Activated naive CD4-positive, alpha-beta T cell treated with anti-CD3 and anti-CD28 coated beads, Interleukin-2, amount 50 U/mL, for 72 hours (primary cell): ENCODE data around the gene GABRR3. TPM values are rescaled to one million over a fixed set of nuclear protein-coding genes. Genes with fewer than 3 reads are reported as not detected.

Experiments used
- ATAC-seq, 2 donors: fragments of 150-1000 bp; cut with Tn5 transposase; 2 replicates each; pipeline ENCODE4 v1.10.0; 2021; ENCODE audit warnings: mild to moderate bottlenecking in 2 of 2, moderate library complexity in 2 of 2
- DNase-seq, 2 donors: peaks; one replicate each; pipeline ENCODE4 v3.0.0; 2021 to 2022; ENCODE audit warnings: low spot score in 2 of 2
- H3K27ac Mint-ChIP-seq, 2 donors: one replicate each; pipeline ENCODE4 v1.8.0; 2022; ENCODE audit warnings: mild to moderate bottlenecking in 2 of 2, mixed read lengths in 2 of 2
- H3K36me3 Mint-ChIP-seq, 2 donors: one replicate each; pipeline ENCODE4 v1.8.0; 2022; ENCODE audit warnings: mixed read lengths in 2 of 2
- H3K9me3 Mint-ChIP-seq, 2 donors: one replicate each; pipeline ENCODE4 v1.8.0; 2022; ENCODE audit warnings: mixed read lengths in 2 of 2
- total RNA-seq, 2 donors: library from RNA; stranded (reverse); gene quantifications; one replicate each; pipeline ENCODE4 v1.2.3, GENCODE V29; 2022

The GABRR3 gene
- total RNA-seq, 2 donors from 2014 or later: not detected

DNA sequence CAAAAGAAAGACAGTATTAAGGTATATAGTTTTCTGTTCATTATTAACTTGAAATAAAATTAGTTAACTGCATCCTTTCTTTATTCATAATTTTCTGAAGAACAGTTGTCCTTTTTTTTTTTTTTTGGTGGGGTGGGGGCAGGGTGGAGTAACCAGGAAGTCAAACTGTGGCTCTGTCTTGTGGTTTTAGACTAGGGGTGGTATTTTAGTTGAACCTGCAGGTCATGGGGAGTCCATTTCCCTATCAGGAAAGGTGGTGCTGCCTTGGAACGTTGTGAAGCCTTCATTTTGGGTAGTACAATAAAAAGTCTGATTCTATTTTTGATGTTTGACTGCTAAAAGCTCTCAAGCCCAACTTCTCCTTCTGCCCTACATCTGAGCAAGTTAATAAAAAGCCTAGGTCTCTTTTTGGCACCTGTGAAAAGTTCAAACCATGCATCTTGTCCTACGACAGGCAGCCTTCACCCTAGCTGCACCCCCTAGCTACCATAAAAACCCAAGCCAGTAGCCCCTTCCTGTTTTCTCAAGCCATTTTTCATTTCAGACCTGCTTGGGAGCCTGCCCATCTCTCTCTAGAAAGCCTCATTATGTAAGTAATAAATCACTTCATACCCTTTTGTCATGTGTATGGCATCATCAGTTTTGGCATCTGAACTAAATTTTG, 31.7 kb downstream of the GABRR3 start:
- no peak for ATAC-seq
- no peak for DNase-seq
- Mint-ChIP-seq H3K9me3 (peaks cover 0 to 4% of the 10 kb centered on the region in 2 donors), H3K36me3 (no peaks in the 10 kb centered on the region), H3K27ac (no peak overlapping the region)

DNA sequence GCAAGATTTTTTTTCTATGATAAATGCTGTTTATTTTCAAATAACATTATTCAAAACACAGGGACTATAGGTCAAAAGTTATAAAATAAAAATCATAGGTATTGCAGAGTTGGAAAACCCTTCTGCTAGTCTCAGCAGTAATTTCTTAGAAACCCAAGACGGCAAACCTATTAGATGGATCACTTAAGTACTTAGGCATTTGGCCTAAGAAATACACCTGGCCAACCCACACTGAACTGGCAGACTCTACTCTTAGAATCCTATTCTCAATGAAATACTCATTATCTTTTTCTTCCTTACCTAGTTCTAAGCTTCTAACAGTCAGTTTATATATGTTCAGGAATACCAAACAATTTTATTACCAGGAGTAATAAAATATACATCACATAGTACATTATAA, 32.4 kb downstream of the GABRR3 start:
- Mint-ChIP-seq H3K9me3 (peaks cover 0 to 4% of the 10 kb centered on the region in 2 donors), H3K27ac (no peak overlapping the region), H3K36me3 (no peaks in the 10 kb centered on the region)
- ATAC-seq: no peak
- DNase-seq: no peak

DNA sequence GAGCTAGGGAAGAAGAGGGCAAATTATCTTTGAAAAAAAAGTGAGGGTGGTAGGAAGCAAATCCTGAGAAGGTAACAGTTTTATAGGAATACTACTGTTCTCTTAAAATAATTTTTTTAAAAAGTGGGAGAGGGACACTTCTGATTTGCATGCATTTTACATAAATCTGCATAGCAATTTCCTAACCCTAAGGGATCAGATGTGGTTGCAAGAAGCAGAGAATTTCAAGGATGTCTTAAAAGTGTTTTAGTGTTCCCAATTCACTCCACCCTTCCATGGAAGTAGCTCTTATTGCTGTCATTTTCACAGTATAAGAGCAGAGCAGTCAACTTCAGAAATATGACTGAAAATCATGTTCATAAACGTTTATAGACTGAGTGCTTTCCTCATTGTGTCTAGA, 35.1 kb downstream of the GABRR3 start:
- ATAC-seq (no peak), DNase-seq (no peak)
- Mint-ChIP-seq H3K27ac (no peak overlapping the region), H3K9me3 (no peaks in the 10 kb centered on the region), H3K36me3 (no peaks in the 10 kb centered on the region)

DNA sequence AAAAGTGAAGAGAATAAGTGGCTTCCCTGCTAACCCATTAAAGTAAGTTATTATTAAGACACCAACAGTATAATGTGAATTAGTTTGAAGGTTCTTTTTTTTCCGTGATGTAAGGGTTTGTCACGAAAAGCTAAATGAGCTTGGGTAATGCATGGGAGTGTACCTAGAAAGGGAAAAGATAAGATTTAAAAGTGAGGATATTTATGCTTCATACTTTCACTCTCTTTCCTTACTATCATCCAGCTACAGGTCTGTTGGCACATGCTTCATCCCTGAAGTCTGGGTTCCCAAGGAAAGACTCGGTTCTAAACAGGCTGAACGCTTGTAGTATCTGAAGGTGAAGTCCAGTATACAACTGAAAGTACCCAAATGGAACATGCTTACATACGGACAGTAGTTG, 36.0 kb downstream of the GABRR3 start:
- no peak for ATAC-seq

DNA sequence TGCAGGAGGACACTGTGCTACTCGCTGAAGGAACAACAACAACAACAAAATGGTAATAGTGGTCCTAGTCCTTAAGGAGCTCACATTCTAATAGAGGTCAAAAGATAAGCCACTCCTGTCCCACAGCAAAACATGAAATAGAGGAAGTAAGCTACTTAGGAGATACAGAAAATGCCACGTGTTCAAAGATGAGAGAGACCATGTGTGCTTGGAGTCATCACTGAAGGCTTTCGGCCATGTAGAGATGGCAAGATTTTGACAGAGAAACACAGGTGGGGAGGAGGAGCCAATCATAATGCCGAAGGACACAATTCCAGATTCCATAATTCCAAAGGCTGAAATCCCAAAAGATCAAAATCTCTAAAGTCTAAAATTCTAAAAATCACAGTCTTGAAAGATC, 38.1 kb downstream of the GABRR3 start:
- DNase-seq (no peak), ATAC-seq (no peak)
- Mint-ChIP-seq H3K9me3 (no peaks in the 10 kb centered on the region), H3K36me3 (no peaks in the 10 kb centered on the region), H3K27ac (no peak overlapping the region)

More for the DNA sequence above, 36.0 kb downstream of the GABRR3 start:
- DNase-seq: no peak
- no peaks in the 10 kb centered on the region for H3K9me3 Mint-ChIP-seq
- no peaks in the 10 kb centered on the region for H3K36me3 Mint-ChIP-seq
- H3K27ac Mint-ChIP-seq: no peak overlapping the region

DNA sequence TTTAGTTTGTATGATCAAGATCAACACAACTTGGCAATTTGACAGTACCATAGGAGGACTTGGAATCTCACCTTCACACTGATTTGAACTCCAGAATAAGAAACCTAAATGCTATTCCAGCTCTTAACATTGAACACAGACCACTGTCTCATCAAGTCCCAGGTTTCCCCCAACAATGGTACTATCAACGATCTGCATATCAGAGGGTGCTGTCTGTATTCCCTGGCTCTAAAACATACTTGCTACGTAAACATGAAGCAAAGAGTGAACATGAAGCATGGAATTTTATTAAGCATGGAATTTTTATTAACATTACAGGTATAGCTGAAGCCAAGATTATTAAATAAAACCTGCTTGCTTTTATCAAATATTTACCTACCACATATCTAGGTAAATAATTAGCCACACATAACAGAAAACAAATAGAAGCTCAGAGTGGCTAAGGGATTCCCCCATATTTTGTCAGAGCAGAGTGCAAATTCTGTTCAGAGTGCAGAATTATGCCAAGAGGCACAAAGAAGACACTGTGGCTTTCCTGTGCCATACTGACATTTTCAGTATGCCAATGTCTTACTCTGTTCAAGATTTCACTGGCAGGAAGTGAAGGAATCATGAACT, 40.7 kb downstream of the GABRR3 start:
- Mint-ChIP-seq H3K27ac (no peak overlapping the region), H3K9me3 (no peaks in the 10 kb centered on the region), H3K36me3 (no peaks in the 10 kb centered on the region)
- ATAC-seq (no peak), DNase-seq (no peak)

DNA sequence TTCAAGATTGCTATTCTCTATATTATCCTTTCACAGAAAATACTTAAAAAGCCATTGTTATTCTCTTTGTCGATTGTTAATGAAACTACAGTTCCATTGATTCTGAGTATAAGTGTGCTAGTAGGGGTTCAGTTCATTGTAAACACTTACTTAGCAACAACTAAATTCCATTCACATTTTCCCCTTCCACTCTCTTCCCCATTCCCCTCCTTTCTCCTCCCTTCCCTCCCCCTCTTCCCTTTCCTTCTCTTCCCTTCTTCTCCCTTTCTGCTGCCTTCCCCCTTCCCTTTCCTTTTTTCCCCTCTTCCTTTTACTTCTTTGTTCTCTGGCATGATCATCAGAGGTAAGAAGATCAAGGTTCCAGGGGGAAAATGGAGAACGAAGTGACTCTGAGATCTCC, 41.6 kb downstream of the GABRR3 start:
- ATAC-seq: no peak
- no peak overlapping the region for H3K27ac Mint-ChIP-seq
- H3K36me3 Mint-ChIP-seq: no peaks in the 10 kb centered on the region
- DNase-seq: no peak
- peaks cover under 1 to 2% of the 10 kb centered on the region in 2 donors for H3K9me3 Mint-ChIP-seq

DNA sequence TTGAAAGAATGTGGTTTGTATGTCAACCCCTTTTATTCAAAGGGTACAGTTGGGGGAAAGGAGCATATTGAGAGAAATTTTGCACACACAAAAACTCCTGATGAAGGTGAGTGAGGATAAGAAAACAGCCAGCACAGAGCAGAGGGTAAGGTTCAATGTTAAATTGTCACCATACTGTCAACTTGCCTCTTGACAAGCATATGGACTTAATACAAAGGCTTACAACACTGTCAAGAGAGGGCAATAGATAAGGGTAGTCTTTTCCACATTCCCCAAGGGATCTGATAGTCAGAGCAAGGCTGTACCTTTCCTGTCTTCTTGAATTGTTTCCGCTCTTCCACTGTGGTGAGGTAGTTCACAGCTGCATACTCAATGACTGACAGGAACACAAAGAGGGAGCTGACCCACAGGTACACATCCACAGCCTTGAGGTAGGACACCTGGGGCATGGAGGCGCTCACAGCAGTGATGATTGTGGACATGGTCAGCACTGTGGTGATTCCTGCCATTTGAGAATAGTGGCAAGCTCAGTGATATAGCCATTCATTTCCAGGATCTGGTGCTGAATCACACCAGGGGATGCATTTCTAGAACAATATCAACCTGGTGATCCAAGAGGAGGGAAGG, 42.5 kb downstream of the GABRR3 start:
- DNase-seq: no peak
- Mint-ChIP-seq H3K27ac (no peak overlapping the region), H3K9me3 (peaks cover 5 to 6% of the 10 kb centered on the region in 2 donors), H3K36me3 (no peaks in the 10 kb centered on the region)
- ATAC-seq: no peak

DNA sequence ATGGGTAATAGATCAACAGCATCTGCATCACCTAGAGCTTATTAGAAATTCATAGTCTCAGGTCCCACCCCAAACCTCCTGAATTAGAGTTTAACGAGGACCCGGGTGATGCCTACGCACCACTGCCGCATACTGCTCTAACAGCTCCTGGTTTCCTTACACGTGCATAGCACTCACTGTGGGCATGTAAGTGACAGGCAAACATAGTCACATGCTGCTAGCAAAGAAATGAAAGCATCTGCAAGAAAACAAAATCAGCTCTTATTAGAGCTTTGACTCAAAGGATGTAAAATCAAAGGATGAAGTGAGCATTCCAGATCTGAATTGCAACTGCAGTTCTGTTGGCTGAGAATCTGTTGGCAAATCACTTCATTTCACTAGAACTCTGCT, 43.8 kb downstream of the GABRR3 start:
- ATAC-seq (peak; percentile 60 to 82), DNase-seq (no peak)
- H3K36me3 Mint-ChIP-seq: no peaks in the 10 kb centered on the region
- no peak overlapping the region for H3K27ac Mint-ChIP-seq
- peaks cover 5 to 6% of the 10 kb centered on the region in 2 donors for H3K9me3 Mint-ChIP-seq

DNA sequence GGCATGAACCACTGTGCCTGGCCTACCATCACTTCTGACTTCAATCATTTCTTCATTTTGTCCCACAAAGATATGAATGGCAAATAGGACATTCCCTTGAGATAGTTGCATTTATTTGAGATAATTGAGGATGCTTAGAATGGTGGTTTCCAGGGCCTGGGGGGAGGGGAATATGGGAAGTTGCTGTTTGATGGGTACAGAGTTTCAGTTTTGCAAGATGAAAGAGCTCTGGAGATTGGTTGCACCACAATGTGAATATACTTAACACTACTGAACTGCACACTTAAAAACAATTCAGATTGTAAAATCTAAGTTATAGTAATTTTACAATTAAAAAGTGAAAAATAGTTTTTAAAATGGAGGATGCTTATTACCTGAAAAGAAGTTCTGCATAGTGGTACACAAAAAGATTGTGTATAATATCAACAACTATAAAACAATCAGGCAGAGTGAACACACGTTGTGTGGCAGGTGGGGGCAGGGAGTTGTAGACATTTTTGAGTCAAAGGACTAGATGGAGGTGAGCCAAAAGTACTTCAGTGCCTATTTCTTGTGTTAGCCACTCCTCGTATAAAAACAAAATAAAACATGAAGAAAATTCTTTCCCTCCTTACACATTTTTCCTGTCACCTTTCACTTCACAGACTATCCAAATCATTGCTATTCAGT, 44.4 kb downstream of the GABRR3 start:
- Mint-ChIP-seq H3K9me3 (peaks cover 5 to 6% of the 10 kb centered on the region in 2 donors), H3K27ac (peak overlapping the region in 1 of 2 donors; percentile 55), H3K36me3 (no peaks in the 10 kb centered on the region)
- ATAC-seq (peak in 1 of 2 donors; percentile 59), DNase-seq (no peak)

DNA sequence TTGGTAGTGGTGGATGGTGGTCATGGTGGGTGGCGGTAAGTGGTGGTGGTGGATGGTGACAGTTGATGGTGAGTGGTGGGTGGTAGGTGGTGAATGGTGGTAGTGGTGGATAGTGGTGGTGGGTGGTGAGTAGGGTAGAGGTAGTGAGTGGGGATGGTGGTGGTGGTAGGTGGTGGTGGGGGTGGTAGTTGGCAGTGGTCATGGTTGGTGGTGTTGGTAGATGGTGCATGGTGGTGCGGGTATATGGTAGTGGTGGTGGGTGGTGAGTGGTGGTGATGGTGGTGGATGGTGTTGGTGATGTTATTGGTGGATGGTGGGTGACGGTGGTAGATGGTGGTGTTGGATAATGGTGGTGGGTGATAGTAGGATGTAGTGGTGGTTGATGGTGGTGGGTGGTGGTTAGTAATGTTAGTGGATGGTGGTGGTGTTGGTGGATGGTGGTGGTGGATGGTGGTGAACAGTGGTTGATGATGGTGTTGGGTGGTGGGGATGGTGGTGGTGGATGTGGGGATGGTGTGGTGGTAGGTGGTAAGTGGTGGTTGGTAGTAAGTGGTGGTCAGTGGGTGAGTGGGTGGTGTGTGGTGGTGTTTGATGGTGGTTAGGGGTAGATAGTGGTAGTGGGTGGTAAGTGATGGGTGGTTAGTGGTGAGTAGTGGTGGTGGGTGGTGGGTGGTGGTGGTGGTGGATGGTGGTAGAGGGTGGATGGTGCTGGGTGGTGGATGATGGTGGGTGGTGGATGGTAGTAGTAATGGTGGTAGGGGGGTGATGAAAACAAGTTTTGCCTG, 46.1 kb downstream of the GABRR3 start:
- Mint-ChIP-seq H3K27ac (no peak overlapping the region), H3K36me3 (no peaks in the 10 kb centered on the region), H3K9me3 (peaks cover 5 to 6% of the 10 kb centered on the region in 2 donors)
- no peak for DNase-seq
- peak in 1 of 2 donors; percentile 22 for ATAC-seq

DNA sequence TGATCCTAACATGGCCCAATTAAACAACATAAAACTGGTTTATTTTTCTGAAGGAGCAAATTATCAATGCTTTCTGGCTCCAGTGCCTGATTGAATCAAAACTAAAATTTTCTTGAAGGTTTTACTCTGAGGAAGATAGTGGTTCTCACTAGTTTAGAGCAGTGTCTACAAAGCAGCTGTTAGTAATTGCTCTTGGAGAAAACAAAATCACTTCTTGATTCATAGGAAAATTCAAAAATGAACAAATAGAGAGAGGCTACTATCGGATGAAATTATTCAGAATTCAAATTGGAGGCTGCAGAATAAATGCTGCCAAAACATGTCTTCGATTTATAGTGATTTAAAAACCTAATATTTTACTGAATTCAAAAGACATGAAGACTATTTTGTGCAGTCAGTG, 47.8 kb downstream of the GABRR3 start:
- H3K27ac Mint-ChIP-seq: no peak overlapping the region
- ATAC-seq (no peak), DNase-seq (no peak)
- peaks cover 5 to 6% of the 10 kb centered on the region in 2 donors for H3K9me3 Mint-ChIP-seq
- no peaks in the 10 kb centered on the region for H3K36me3 Mint-ChIP-seq

DNA sequence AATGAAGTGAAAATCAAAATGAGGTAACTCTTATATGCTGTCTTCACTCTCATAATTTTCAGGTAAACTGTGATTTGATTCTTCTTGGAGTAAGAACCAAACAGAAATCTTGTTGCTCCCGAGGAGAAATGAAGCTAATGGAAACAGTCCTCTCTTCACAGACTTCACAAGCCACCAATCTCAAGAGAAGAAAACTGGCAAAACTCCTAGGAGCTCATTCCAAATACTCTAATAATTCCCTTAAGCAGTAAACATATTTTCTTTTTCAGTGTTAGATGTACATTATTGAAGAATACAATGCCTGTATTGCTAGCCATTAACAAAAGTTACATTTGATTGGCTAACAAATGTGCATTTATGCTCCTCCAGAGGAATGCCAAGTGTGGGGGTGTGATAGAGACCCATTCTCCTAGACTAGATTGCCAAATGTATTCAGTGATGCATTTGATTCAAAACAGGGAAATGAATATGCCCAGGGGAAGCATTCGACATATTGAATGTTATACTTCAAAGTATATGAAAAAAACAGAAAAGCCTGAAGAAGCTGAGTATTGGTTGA, 51.1 kb downstream of the GABRR3 start:
- ATAC-seq (no peak), DNase-seq (no peak)
- Mint-ChIP-seq H3K36me3 (no peaks in the 10 kb centered on the region), H3K9me3 (peaks cover 5 to 6% of the 10 kb centered on the region in 2 donors), H3K27ac (no peak overlapping the region)

DNA sequence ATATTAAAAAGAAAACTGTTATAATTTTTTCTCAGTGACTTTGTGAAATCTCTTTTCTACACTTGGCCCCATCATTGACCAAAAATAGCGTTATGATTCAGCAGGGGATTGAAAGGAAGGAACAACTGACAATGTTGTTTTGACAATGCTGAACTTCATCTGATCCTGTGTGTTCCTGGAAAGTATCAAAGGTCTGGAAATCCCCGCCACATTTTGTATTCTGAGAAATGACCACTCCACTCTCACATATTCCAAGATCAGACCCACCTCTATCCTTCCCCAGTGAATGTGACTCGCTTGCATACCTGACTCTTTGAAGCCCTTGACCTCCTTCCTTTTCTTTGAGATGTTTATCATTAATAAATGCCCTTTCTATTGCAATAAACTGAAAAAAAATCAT, 53.2 kb downstream of the GABRR3 start:
- DNase-seq: peak in 1 of 2 donors; percentile 25

DNA sequence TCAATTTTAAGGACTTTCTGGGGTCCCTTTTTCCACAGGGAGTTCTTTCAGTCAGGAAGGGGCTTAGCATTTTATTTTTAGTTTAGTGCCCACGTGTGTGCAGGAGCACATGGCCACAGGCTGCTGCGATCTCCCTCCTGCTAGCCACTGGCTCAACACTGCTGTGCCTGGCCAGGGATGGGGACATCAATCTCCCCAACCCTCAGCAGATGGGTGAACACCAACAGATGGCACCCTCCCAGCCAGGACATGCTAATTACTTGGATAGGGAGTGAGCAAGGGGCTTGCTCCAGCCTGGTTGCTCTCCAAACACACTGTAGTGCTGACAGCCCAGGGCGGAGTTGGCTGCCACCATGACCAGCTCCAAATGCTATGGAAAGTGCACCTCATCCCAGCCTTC, 55.5 kb downstream of the GABRR3 start:
- ATAC-seq (no peak), DNase-seq (no peak)
- no peaks in the 10 kb centered on the region for H3K9me3 Mint-ChIP-seq
- H3K27ac Mint-ChIP-seq: no peak overlapping the region
- no peaks in the 10 kb centered on the region for H3K36me3 Mint-ChIP-seq

More for the DNA sequence above, 53.2 kb downstream of the GABRR3 start:
- Mint-ChIP-seq H3K9me3 (no peaks in the 10 kb centered on the region), H3K36me3 (no peaks in the 10 kb centered on the region), H3K27ac (peak overlapping the region; percentile 53 to 85)
- peak; percentile 87 to 90 for ATAC-seq

DNA sequence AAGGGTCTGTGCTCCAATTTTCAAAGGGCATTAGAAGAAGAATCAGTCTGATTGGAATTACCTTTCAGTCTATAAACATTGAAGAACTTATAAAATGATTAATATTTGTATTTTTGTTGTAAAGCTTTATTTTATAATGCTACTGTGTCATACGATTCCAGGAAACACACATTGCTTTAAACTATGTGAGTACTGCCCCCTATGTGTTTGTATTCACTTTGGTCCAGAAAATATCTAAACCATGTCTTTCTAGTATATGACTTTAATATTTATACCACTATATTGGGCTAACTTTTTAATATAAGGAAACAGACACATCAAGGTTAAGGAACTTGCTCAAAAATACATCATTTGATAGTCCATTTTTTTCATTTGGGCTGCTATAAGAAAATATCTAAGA, 59.6 kb downstream of the GABRR3 start:
- no peak overlapping the region for H3K27ac Mint-ChIP-seq

More for the DNA sequence above, 59.6 kb downstream of the GABRR3 start:
- DNase-seq: no peak
- ATAC-seq: no peak
- peaks cover 4 to 5% of the 10 kb centered on the region in 2 donors for H3K36me3 Mint-ChIP-seq
- no peaks in the 10 kb centered on the region for H3K9me3 Mint-ChIP-seq
